GM12875 (cell line): ENCODE measurements around the gene C12orf50.
"Not testable (repeated sequence)": the region's sequence is repeated elsewhere in the genome, so short reads cannot be mapped to it uniquely, and the experiment has no call there.

Source experiments
- H3K4me3 ChIP-seq: one replicate; pipeline ENCODE4 v1.5.1; 2011; ENCODE audit warnings: low read depth, low read length, control low read depth
- CTCF ChIP-seq: IDR thresholded peaks from 2 replicates; pipeline ENCODE4 v1.5.1; 2011; ENCODE audit warnings: low read depth, mild to moderate bottlenecking, control low read depth, inconsistent platforms, low read length, moderate library complexity, borderline replicate concordance; ENCODE audit not compliant: insufficient read depth

Gene C12orf50

DNA sequence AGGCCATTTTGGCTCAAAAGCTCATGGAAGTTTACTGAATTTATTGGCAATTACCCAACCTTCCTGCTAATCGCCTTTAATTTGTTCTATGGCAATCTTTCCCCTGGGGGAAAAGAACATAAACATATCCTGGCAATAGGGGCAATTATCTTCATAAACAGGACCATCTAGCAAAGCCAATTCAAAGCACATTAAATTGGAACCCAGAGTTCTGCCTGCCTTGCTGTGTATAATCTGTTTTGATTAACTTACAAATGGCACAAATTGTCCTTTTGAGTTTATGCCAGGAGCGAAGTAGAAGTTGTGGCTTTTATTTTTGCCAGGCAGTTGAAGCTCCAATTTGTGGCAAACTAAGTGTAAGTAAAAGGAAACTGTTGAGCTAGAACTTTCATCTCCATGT lies 68.6 kb downstream of the C12orf50 start:
- no peak overlapping the region for H3K4me3 ChIP-seq
- TF ChIP-seq CTCF: no peak

GRCh38 chr12:87954028-87954427 lies 75.2 kb downstream of the C12orf50 start:
- not testable (repeated sequence) for H3K4me3 ChIP-seq

- TF ChIP-seq CTCF: no peak
- no peak overlapping the region for H3K4me3 ChIP-seq
These were observed 75.8 kb downstream of the C12orf50 start for GRCh38 chr12:87953256-87953860.

GRCh38 chr12:87952850-87953249 lies 76.4 kb downstream of the C12orf50 start:
- H3K4me3 ChIP-seq: no peak overlapping the region
- no peak for TF ChIP-seq CTCF

DNA sequence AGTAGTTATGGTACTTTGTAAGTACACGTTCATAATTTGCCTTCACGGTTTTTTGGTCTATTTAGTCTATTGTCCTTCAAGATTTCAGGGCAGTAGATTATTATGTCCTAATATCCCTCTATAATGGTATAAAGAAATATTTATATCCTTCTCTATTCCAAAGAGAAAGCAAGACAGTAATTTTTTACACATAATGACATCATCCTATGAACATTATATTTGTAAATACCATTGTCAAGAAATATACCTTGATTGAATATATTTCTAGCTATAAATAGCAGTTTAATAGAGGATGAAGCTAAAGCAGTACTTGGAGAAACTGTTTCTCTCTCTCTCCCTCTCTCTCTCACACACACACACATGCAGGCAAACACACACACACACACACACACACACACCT lies 77.0 kb downstream of the C12orf50 start:
- no peak overlapping the region for H3K4me3 ChIP-seq
- no peak for TF ChIP-seq CTCF

- no peak for TF ChIP-seq CTCF
- no peak overlapping the region for H3K4me3 ChIP-seq
These were observed 85.4 kb downstream of the C12orf50 start for GRCh38 chr12:87943762-87944161.

DNA sequence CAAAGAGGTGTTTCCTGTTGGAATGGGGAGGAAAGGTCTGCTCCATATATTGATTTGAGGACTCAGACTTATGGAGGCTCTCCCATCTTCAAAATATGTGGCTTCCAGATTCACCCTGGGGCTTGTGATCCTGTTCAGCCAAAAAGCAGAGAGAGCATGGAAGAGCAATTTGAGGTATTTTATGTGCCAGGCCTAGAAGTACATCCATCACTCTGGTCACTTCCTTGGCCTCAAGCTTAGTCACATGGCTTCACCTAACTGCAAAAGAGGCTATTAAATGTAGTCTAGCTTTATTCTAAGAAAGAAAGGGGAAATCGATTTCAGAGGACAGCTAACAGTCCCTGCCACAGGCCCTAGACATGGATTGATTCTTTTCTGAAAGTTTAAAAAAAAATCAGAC lies 86.2 kb downstream of the C12orf50 start:
- H3K4me3 ChIP-seq: no peak overlapping the region
- no peak for TF ChIP-seq CTCF

DNA sequence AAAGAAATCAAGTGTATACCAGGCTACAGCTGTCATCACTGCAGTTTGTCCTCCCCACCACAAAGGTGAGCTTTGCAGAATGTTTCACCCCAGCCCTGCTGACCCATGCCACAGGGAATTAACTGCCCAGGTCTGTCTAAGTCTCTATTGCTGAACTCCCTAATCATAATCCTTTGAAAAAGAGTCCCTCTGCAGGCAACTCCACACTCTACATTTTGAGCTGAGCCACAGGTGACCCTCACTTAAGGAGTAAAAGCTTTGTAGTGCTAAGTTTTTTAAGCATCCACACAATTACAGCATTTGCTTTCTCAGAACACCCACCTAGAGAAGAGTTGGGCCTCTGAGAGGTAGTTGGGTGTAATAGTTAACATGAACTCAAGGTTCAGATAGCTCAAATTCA lies 90.0 kb downstream of the C12orf50 start:
- no peak overlapping the region for H3K4me3 ChIP-seq

More for the DNA sequence above, 90.0 kb downstream of the C12orf50 start:
- no peak for TF ChIP-seq CTCF
